A549 treated with dexamethasone at 1 μM for 4 hours (cell line): ENCODE data around the gene SPO11. TPM values are rescaled to one million over a fixed set of nuclear protein-coding genes. Genes with fewer than 3 reads are reported as not detected.

Experiments
- total RNA-seq: library from RNA; stranded (reverse); fragments of 200-300 nt; extraction: Qiagen RNA extraction; gene quantifications from 5 replicates; pipeline ENCODE4 v1.2.3, GENCODE V29; 2022

SPO11 gene, protein sequence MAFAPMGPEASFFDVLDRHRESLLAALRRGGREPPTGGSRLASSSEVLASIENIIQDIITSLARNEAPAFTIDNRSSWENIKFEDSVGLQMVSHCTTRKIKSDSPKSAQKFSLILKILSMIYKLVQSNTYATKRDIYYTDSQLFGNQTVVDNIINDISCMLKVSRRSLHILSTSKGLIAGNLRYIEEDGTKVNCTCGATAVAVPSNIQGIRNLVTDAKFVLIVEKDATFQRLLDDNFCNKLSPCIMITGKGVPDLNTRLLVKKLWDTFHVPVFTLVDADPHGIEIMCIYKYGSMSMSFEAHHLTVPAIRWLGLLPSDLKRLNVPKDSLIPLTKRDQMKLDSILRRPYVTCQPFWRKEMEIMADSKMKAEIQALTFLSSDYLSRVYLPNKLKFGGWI
- not detected in 5 replicates for total RNA-seq

DNA sequence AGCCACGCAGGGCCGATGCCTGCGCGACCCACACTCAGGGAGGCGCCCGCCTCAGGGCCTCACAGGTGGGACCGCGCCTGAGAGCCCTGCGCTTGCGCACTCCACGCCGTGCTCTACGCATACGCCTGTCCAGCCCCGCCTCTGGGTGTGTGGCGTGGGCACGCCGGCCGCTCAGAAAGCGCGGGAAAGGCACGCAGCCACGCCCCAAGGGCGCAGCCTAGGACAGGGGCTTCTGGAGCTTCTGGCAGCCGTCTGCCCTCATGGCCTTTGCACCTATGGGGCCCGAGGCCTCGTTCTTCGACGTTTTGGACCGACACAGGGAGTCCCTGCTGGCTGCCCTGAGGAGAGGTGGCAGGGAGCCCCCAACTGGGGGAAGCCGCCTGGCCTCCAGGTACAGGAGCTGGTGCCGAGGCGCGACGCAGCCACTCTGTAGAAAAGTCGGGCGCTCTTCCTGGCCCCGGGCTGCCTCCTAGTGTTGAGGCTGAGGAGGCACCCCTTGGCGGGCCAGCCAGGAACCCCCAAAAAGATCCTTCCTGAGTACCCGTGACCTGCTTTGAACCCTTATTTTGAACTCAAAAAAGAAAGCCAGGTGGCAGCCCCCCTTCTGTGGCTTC is at the start of gene SPO11:
Gene SPO11 (plus strand): TSS at position 196 of the 614 bp plus-strand sequence. CDS start 65 bp downstream, at position 261.

DNA sequence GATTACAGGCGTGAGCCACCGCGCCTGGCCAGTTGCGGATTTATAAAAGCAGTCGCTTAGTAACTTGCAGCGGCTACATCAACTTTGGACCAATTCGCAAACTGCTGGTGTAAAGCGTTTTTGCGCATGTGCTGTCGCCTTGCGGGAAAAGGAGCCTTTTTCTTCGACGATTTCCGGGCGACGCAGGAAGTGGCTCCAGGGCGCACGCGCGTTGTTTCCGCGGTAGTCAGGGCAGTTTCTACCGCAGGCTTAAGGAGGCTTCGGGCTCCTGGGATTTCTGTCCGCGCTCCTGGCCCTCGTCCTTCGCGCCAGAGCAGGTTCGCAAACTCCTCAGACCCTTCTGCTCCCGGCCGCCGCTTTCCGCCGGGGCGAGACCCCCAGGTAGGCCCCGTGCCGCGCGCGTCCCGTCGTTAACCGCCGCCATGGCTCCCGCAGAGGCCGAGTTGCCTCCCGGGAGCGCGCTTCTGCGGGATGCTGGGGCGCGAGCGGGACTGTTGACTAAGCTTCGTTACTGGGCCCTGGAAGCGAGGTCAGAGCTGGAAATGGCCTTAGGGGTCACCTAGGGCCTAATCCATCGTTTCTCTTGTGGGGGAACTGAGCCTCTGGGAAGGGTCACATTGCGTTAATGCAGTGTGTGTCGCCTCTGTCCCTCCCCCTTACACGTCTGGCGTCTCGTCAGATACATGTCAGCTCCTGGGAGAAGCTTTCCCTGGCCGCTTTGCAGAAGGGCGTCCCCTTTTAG is 21.6 kb downstream of the SPO11 start, which contains the start of gene RAE1:
Gene RAE1 (plus strand): TSS at position 214 of the 742 bp plus-strand sequence. CDS start 2,784 bp downstream, outside the sequence.

DNA sequence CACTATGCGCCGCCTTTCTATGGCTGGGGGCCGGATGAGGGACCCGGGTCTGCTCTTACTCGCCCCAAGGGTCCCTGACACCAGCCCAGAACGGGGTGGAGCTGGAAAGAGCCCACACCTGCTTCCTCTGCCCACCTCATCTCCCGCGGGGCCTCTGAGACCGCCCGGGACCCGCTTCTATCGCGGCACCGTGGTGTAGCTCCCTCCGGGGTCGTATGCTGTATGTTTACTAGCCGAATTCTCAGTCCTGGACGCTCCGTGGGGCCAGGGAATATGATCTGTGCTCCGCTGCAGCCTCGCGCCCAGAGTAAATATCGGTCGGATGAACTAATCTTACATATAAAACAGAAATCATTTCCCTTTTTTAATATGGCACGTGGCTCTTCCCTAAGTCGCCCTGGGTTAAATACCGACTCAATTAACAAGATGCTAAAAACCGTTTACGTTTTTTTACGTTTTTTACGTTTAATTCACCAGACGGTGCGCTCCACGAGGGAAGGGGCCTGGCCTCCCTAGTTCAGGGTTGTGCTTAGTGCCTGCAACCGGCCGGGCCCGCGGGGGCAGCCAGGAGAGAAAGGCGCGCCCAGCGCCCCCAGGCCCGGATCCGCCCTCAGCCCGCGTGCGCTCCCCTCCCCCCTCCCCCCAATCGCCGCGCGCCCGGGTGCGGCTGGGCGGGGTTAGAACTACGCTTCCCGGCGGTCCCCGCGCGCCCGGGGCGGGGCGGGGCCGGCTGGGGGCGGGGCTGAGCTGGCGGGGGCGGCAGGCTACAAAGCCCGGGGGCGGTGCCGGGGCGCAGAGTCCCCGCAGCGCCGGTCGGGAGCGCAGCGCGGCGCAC is 61.2 kb downstream of the SPO11 start, which contains the start of gene RBM38:
Gene RBM38 (plus strand): TSS at position 793 of the 835 bp plus-strand sequence. CDS start 186 bp downstream, outside the sequence.

Other genes with a start within 250 kb of the SPO11 start
- 0.29 to 0.88 TPM (median 0.61 TPM) in 5 replicates for gene BMP7, start 63.2 kb upstream of the SPO11 start, total RNA-seq
- 60.3 to 68.9 TPM (median 62.5 TPM) in 5 replicates for gene RAE1, start 21.5 kb downstream of the SPO11 start, total RNA-seq
- gene RBM38, start 61.6 kb downstream of the SPO11 start, total RNA-seq = 23.3 to 35.8 TPM (median 35.0 TPM) in 5 replicates
- 0.02 to 0.06 TPM (median 0.03 TPM) in 4 of 5 replicates, not detected in the other for gene CTCFL, start 195.3 kb downstream of the SPO11 start, total RNA-seq
- gene PCK1, start 231.3 kb downstream of the SPO11 start, total RNA-seq = 0.05 to 0.16 TPM (median 0.13 TPM) in 5 replicates